Prostate gland (tissue), 2 donors: ENCODE data around the gene FXYD6. TPM values are rescaled to one million over a fixed set of nuclear protein-coding genes. Genes with fewer than 3 reads are reported as not detected.

ENCODE experiments used
- DNase-seq: peaks from one replicate; pipeline ENCODE4 v3.0.0-alpha.2; 2019; ENCODE audit warnings: low spot score
- H3K27ac ChIP-seq, 2 donors: fragments of 200-600 bp; sonication (generic); 2 replicates each; pipeline ENCODE4 v1.5.1; 2017 to 2019
- H3K27me3 ChIP-seq: fragments of 200-600 bp; sonication (generic); replicated peaks from 2 replicates; pipeline ENCODE4 v1.5.1; 2019; ENCODE audit not compliant: insufficient read depth
- H3K36me3 ChIP-seq, 2 donors: fragments of 200-600 bp; sonication (generic); 1 replicate in 1 of 2; 2 replicates in 1 of 2; pipeline versions ENCODE4 v1.5.1 to v1.8.1; 2017 to 2019
- H3K4me1 ChIP-seq: fragments of 200-600 bp; sonication (generic); replicated peaks from 2 replicates; pipeline ENCODE4 v1.5.1; 2019
- H3K4me3 ChIP-seq, 2 donors: fragments of 200-600 bp; sonication (generic); 2 replicates each; pipeline ENCODE4 v1.5.1; 2017 to 2019
- H3K9me3 ChIP-seq: fragments of 200-600 bp; sonication (generic); 2 replicates; pipeline ENCODE4 v1.5.1; 2017
- POLR2A ChIP-seq: fragments of 450-650 bp; IDR thresholded peaks from one replicate; pipeline ENCODE4 v1.6.1; 2016; ENCODE audit warnings: antibody characterized with exemption, mild to moderate bottlenecking
- POLR2AphosphoS5 ChIP-seq: sonication (generic); formaldehyde crosslinking; IDR thresholded peaks from one replicate; pipeline ENCODE4 v1.6.1; 2017; ENCODE audit warnings: antibody characterized with exemption
- WGBS: methylation state at CpG from one replicate; pipeline ENCODE4 v1.1.5; 2018; 5-methylcytosine and 5-hydroxymethylcytosine counted together
- intact Hi-C: fragments of 100-400 bp; cut with DNase I; formaldehyde crosslinking; loops from one replicate; pipeline ENCODE4 v1.14.2; 2022
- total RNA-seq, 2 donors: library from RNA; depleted of rRNA; stranded (reverse); fragments of >200 nt; gene quantifications; one replicate each; pipeline ENCODE4 v1.1.0, GENCODE V29; 2016
- TF ChIP-seq, protein P1 (sequence below), 4 experiments: fragments of 200-600 bp in 2 of 4; fragments of 450-650 bp in 2 of 4; sonication (generic) in 2 of 4; IDR thresholded peaks; 1 replicate in 3 of 4; 2 replicates in 1 of 4; pipeline ENCODE4 v1.5.1; 2016 to 2019; ENCODE audit warnings: antibody characterized with exemption in 4 of 4, mild to moderate bottlenecking in 2 of 4, moderate library complexity in 2 of 4

The FXYD6 gene
- total RNA-seq, 2 donors from 2014 or later, result 29.6 to 366 TPM

DNA sequence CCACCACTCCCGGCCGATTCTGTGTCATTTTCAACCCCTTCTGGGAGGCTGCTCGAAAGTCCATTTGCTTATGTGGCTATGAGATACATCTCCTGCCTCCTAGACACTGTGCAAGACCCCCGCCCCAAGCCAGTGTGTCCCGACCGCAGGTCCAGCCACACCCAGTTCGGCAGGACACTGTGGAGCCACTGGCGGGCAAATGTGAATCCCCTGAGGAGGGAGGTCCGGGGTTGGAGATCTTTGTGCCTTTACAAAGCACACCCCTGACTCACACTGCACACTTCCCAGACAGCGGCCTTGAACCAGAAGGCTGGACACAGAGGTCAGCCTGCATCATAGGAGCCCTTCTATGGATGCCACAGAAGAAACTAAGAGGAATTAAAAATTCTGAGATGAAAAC, 17.4 kb downstream of the FXYD6 start:
- Histone ChIP-seq H3K27ac (no peak overlapping the region), H3K4me1 (no peaks in the 10 kb centered on the region), H3K9me3 (no peaks in the 10 kb centered on the region), H3K27me3 (no peaks in the 10 kb centered on the region), H3K36me3 (no peaks in the 10 kb centered on the region), H3K4me3 (no peak overlapping the region)
- DNase-seq, result no peak
- intact Hi-C loops, result no loop called here
- 82% methylated on average over 10 of the region's 10 CpGs for WGBS
- no peak for TF ChIP-seq POLR2AphosphoS5
- TF ChIP-seq, protein P1, sequence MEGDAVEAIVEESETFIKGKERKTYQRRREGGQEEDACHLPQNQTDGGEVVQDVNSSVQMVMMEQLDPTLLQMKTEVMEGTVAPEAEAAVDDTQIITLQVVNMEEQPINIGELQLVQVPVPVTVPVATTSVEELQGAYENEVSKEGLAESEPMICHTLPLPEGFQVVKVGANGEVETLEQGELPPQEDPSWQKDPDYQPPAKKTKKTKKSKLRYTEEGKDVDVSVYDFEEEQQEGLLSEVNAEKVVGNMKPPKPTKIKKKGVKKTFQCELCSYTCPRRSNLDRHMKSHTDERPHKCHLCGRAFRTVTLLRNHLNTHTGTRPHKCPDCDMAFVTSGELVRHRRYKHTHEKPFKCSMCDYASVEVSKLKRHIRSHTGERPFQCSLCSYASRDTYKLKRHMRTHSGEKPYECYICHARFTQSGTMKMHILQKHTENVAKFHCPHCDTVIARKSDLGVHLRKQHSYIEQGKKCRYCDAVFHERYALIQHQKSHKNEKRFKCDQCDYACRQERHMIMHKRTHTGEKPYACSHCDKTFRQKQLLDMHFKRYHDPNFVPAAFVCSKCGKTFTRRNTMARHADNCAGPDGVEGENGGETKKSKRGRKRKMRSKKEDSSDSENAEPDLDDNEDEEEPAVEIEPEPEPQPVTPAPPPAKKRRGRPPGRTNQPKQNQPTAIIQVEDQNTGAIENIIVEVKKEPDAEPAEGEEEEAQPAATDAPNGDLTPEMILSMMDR (IDR thresholded peaks at IDR 0.05), result no peak

DNA sequence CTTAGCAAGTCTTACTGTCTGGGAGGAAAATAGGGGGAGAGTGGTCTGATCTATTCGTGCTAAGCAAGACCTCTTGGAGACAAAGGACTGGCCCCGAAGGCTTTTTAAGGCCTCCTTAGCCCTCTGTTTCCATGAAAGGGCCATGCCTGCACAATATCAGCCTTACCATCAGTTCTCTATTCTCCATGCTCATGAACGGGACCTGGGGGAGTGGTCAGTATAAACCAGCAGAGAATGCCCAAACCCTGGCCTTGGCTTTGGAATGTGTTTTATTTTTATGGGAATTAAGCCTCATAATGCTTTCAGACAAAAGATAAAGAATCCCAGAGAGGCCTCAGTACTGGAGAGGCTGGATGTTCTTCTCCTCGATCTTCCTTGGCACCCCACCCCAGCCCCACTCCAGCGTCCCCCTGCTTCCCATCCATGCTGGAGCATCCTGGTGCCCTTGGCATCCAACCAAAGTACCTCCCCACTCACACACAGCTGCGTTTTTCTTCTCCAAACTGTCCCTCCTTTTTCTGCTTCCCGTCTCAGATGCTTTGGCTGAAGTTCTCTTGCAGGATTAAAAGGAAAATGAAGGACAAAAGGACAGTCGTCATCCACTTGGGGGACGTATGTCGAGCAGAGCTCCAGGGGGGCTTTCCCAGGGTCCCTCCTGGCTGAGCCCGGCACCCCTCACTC, 18.6 kb downstream of the FXYD6 start:
- H3K27ac ChIP-seq, result no peak overlapping the region
- H3K36me3 ChIP-seq, result no peaks in the 10 kb centered on the region

DNA sequence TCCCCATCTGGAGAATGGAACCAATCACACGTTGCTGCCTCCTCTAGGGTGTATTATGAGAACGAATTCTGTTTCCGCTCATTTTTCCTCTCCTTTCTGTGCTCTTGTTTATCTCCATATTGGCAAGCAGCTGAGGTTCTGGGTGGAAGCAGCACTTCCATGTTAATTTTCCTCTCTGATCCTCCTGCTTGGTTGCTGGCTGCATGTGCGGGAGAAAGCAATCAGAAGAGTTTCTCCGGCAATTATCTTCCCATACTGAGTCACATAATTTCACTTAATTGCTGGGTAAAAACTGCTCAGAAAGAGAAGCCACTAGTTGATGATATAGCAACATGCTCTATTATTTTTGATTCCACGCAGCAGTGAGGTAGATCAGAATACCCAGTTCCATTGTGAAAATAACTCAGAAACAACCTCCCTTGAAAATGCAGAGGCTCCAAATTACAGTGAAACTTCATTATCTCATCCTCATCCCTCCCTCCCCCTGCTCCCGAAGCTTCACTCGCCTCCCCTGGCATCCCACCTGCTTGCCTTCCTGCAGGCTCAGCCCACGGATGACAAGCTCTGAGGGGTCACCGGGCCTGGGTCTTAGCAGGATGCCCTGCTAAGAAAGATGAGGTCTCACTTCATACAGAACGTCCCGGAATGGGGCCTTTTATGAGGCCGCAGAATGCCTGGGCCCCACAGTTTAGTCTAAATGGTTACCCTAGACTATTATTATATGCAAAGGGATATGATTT, 20.4 kb downstream of the FXYD6 start:
- Histone ChIP-seq H3K27ac (no peak overlapping the region), H3K27me3 (no peaks in the 10 kb centered on the region), H3K9me3 (no peaks in the 10 kb centered on the region), H3K4me3 (no peak overlapping the region), H3K4me1 (no peaks in the 10 kb centered on the region), H3K36me3 (no peaks in the 10 kb centered on the region)
- TF ChIP-seq, protein P1 (IDR thresholded peaks at IDR 0.05), result no peak
- TF ChIP-seq POLR2AphosphoS5 (no peak), POLR2A (no peak)
- intact Hi-C loops, result no loop called here
- DNase-seq, result no peak
- 73% methylated on average over 13 of the region's 13 CpGs for WGBS

More for the DNA sequence above, 18.6 kb downstream of the FXYD6 start:
- TF ChIP-seq POLR2AphosphoS5, result no peak
- no peak for TF ChIP-seq POLR2A
- TF ChIP-seq, protein P1 (IDR thresholded peaks at IDR 0.05), result no peak
- Histone ChIP-seq H3K9me3 (no peaks in the 10 kb centered on the region), H3K4me3 (no peak overlapping the region), H3K27me3 (no peaks in the 10 kb centered on the region), H3K4me1 (no peaks in the 10 kb centered on the region)
- 38% methylated on average over 11 of the region's 11 CpGs for WGBS
- intact Hi-C loops, result no loop called here
- DNase-seq, result no peak

DNA sequence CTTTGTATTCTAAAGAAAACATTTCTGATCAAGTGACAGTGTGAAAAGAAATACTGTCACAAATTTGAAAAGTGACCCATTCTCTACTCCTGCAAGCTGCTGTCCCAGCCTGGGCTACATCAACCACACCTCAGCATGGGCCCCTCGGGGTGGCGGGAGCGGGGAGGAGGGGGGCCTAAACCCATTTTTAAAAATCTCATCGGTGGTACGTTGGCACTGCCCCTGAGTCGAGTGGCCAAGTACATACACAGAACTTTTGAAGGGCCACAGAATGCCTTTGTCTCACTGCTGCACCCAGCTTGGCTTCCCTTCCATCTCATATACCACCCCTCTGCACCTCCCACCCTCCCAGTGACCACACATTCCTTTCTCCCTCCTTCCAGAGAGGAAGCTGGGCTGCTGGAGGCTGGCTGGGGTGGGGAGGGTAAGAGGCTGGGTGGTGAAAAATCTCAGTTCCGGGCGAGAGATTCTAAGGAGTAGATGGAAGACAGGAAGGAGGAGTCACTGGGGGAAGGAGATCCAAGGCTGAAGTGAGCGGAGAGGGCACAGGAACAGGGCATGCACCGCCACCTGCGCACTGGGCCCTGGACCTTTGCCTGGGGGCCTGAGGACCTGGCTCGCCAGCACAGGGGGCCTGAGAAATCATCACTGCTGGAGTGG, 21.1 kb downstream of the FXYD6 start:
- no peak overlapping the region for H3K27ac ChIP-seq
- no peaks in the 10 kb centered on the region for H3K27me3 ChIP-seq
- no peak for DNase-seq
- no peaks in the 10 kb centered on the region for H3K4me1 ChIP-seq
- 58% methylated on average over 12 of the region's 12 CpGs for WGBS
- TF ChIP-seq POLR2AphosphoS5, result no peak
- TF ChIP-seq, protein P1 (IDR thresholded peaks at IDR 0.05), result no peak
- no peak for TF ChIP-seq POLR2A
- H3K9me3 ChIP-seq, result no peaks in the 10 kb centered on the region
- intact Hi-C loops, result no loop called here
- H3K4me3 ChIP-seq, result no peak overlapping the region
- H3K36me3 ChIP-seq, result no peaks in the 10 kb centered on the region
